Psoas muscle (tissue), 8 donors: ENCODE measurements around the gene RUNX2. TPM values are rescaled to one million over a fixed set of nuclear protein-coding genes. Genes with fewer than 3 reads are reported as not detected.

Source experiments
- ATAC-seq, 4 donors: fragments of 200-7000 bp; cut with Tn5 transposase; one replicate each; pipeline ENCODE4 v1.9.1; 2020; ENCODE audit warnings: moderate library complexity in 3 of 4, mild to moderate bottlenecking in 2 of 4
- DNase-seq, 2 donors: peaks; one replicate each; pipeline ENCODE4 v3.0.0-alpha.2; 2020
- H3K27ac ChIP-seq: fragments of 200-600 bp; one replicate; pipeline ENCODE4 v1.8.0; 2022
- H3K27me3 ChIP-seq, 3 donors: fragments of 200-600 bp in 1 of 3; one replicate each; pipeline versions ENCODE4 v1.6.1 to v1.8.0; 2013 to 2022; ENCODE audit warnings: low read length in 2 of 3, mild to moderate bottlenecking in 2 of 3, moderate library complexity in 1 of 3; ENCODE audit not compliant: insufficient read depth in 3 of 3
- H3K36me3 ChIP-seq, 2 donors: fragments of 200-600 bp in 1 of 2; one replicate each; pipeline versions ENCODE4 v1.6.1 to v1.8.0; 2013 to 2022; ENCODE audit warnings: low read depth in 1 of 2, mild to moderate bottlenecking in 1 of 2, moderate library complexity in 1 of 2; ENCODE audit not compliant: insufficient read depth in 1 of 2
- H3K4me1 ChIP-seq: fragments of 200-600 bp; one replicate; pipeline ENCODE4 v1.8.0; 2022
- H3K4me3 ChIP-seq: fragments of 200-600 bp; one replicate; pipeline ENCODE4 v1.8.0; 2022; ENCODE audit warnings: mild to moderate bottlenecking
- H3K9me3 ChIP-seq: fragments of 200-600 bp; one replicate; pipeline ENCODE4 v1.8.0; 2022
- CTCF ChIP-seq: fragments of 200-600 bp; IDR thresholded peaks from one replicate; pipeline ENCODE4 v1.8.0; 2022; ENCODE audit warnings: antibody characterized with exemption
- WGBS, 3 donors: extraction: QIAGEN DNeasy Blood & Tissue Kit; methylation state at CpG; one replicate each; pipeline versions ENCODE4 v1.1.6 to v1.1.7; 2013; 5-methylcytosine and 5-hydroxymethylcytosine counted together
- intact Hi-C, 2 donors: fragments of 100-400 bp; cut with DNase I; formaldehyde crosslinking; loops; one replicate each; pipeline versions ENCODE4 v1.11.0 to v1.14.2; 2022
- polyA plus RNA-seq, 3 donors: library from polyadenylated mRNA; stranded (reverse); fragments of 200-250 nt; gene quantifications; one replicate each; pipeline ENCODE4 v1.2.3, GENCODE V29; 2013
- total RNA-seq, 4 donors: library from RNA; stranded (reverse); fragmentation: NEBNext Ultra II Directional in 2 of 4; extraction: Animal tissue kit (Norgen Biotek cat#: 25700) in 2 of 4; gene quantifications; one replicate each; pipeline versions ENCODE4 v1.2.1 to v1.2.4, GENCODE V29; 2021 to 2023
- donor health status: healthy with polysubstance abuse.
- donor health status: DM: no; HTN: no; CAD: no; lungs with moderate emphysema.
- donor health status: Bipolar disorder and iron deficiency.
- donor health status: healthy.
- donor health status: DM: yes; HTN: yes; CAD: no.
- donor health status: DM: no; HTN: no; CAD: no.
- donor health status: DM: no; HTN: no; CAD: no.
- donor health status: DM: yes; HTN: yes; CAD: no.

Gene RUNX2
- total and polyA plus RNA-seq, 7 donors, result 0.07 to 0.69 (median 0.21) TPM

DNA sequence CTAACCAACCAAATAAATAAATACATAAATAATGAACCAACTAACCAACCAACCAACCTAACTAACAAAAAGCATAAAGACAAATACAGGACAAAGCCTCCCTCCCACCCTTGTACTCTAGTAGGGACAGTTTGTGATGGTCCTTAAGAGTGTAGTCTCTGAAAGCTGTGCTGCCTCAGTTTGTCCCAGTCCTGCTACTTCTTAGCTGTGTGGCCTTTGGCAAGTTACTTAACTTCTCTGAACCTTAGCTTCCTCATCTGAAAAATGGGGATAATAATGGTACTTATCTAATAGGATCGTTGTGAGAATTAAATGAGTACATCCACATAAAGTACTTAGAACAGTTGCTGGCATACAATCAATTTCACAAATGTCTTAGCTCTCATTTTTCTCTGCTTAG, 282.2 kb downstream of the RUNX2 start:
- H3K27ac ChIP-seq, result no peak overlapping the region
- no peaks in the 10 kb centered on the region for H3K9me3 ChIP-seq
- ATAC-seq (no peak), DNase-seq (no peak)
- no peak for TF ChIP-seq CTCF
- H3K27me3 ChIP-seq, result no peaks in the 10 kb centered on the region
- H3K36me3 ChIP-seq, result no peaks in the 10 kb centered on the region
- intact Hi-C loops, result loop anchor here in 1 of 2 donors (10.0 kb wide), 1 partner anchor 1726 kb away; no protein-coding TSS in a partner anchor
- H3K4me3 ChIP-seq, result no peak overlapping the region
- WGBS, 3 donors, result 63 to 76% (median 73%) methylated on average over 1 of the region's 1 CpG
- H3K4me1 ChIP-seq, result peaks cover 6% of the 10 kb centered on the region

DNA sequence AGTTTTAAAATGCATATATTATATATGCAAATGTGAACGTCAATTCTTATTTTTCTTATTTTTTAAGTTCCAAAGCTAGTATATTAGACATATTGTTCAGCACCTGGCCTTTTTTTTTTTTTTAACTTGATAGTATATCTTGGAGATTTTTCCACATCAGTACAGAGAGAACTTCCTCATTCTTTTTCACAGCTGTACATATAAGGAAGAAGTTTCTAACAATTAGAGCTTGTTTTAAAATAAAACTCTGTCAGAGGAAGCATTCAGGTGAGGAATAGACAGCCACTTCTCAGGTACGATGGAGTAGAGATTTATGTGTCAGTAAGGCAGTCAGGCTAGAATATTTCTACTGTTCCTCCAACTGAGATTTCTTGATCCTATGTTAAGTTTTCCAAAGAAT, 282.7 kb downstream of the RUNX2 start:
- 89 to 91% (median 90%) methylated on average over 2 of the region's 2 CpGs for WGBS, 3 donors
- Histone ChIP-seq H3K4me1 (peaks cover 6% of the 10 kb centered on the region), H3K27me3 (no peaks in the 10 kb centered on the region), H3K9me3 (no peaks in the 10 kb centered on the region), H3K27ac (no peak overlapping the region), H3K4me3 (no peak overlapping the region), H3K36me3 (no peaks in the 10 kb centered on the region)
- DNase-seq, result no peak
- intact Hi-C loops, result loop anchor here in 1 of 2 donors (10.0 kb wide), 1 partner anchor 1726 kb away; no protein-coding TSS in a partner anchor
- no peak for ATAC-seq
- no peak for TF ChIP-seq CTCF

- WGBS, 3 donors, result 86 to 97% (median 95%) methylated on average over 2 of the region's 2 CpGs
- no peaks in the 10 kb centered on the region for H3K9me3 ChIP-seq
- H3K36me3 ChIP-seq, result no peaks in the 10 kb centered on the region
- H3K4me3 ChIP-seq, result no peak overlapping the region
- TF ChIP-seq CTCF, result no peak
- H3K27ac ChIP-seq, result no peak overlapping the region
- H3K27me3 ChIP-seq, result no peaks in the 10 kb centered on the region
- peaks cover 6% of the 10 kb centered on the region for H3K4me1 ChIP-seq
- intact Hi-C loops, result loop anchor here in 1 of 2 donors (10.0 kb wide), 1 partner anchor 1727 kb away; no protein-coding TSS in a partner anchor
- ATAC-seq (no peak), DNase-seq (no peak)
Observed at GRCh38 chr6:45611491-45611890, 283.4 kb downstream of the RUNX2 start.

- Histone ChIP-seq H3K4me3 (no peak overlapping the region), H3K9me3 (no peaks in the 10 kb centered on the region), H3K27ac (no peak overlapping the region), H3K27me3 (no peaks in the 10 kb centered on the region), H3K4me1 (peaks cover 6% of the 10 kb centered on the region), H3K36me3 (no peaks in the 10 kb centered on the region)
- intact Hi-C loops, result loop anchor here in 1 of 2 donors (10.0 kb wide), 1 partner anchor 1729 kb away; no protein-coding TSS in a partner anchor
- no peak for TF ChIP-seq CTCF
- DNase-seq, result peak; percentile 32 to 61
- WGBS, 3 donors, result 18 to 20% (median 19%) methylated on average over 9 of the region's 9 CpGs
- peak in 3 of 4 donors; percentile 46 to 68 (median 54) for ATAC-seq
Observed at GRCh38 chr6:45613656-45614055, 285.5 kb downstream of the RUNX2 start.
